HG03439 (cell line): ENCODE measurements around the gene DMXL1.
"Not testable (repeated sequence)": the region's sequence is repeated elsewhere in the genome, so short reads cannot be mapped to it uniquely, and the experiment has no call there.

ENCODE experiments used
- ATAC-seq: cut with Tn5 transposase; IDR thresholded peaks from one replicate; pipeline ENCODE4 v1.9.1; 2021; ENCODE audit warnings: mild to moderate bottlenecking, moderate library complexity; ENCODE audit not compliant: unreplicated experiment

The DMXL1 gene

DNA sequence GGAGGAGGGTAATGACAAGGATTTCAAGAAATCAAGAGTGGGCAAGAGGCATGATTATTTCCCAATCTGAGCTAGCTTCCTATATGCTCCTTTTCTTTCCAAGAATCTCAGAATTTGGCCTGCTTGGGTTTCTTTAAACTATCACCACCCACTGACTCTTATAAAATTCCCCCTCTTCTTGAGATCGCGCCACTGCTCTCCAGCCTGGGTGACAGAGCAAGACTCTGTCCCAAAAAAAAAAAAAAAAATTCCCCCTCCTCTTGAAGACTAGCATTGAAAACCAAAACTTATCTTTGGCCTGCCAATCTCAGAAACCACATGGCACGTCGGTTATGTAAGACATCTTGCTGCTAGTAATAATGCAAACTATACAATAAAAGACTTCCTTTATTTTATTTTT lies 3.4 kb upstream of the DMXL1 start:
- no peak for ATAC-seq

DNA sequence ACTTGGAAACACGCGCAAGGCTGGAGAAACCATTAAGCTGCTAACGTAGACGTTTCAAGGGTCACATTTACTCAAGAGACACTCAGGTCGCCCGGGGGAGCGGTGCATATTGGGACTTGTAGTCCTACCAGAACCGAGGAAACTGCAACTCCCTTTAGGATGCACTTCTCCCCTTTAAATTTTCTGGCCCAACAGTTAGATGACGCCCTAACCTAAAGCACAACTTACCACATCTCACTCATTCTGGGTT lies 384 bp upstream of the DMXL1 start:
- peak; percentile 53 for ATAC-seq

- peak; percentile 20 for ATAC-seq
These were observed 691 bp downstream of the DMXL1 start for GRCh38 chr5:119071561-119071995.

GRCh38 chr5:119072496-119072895 lies 1.6 kb downstream of the DMXL1 start:
- no peak for ATAC-seq

DNA sequence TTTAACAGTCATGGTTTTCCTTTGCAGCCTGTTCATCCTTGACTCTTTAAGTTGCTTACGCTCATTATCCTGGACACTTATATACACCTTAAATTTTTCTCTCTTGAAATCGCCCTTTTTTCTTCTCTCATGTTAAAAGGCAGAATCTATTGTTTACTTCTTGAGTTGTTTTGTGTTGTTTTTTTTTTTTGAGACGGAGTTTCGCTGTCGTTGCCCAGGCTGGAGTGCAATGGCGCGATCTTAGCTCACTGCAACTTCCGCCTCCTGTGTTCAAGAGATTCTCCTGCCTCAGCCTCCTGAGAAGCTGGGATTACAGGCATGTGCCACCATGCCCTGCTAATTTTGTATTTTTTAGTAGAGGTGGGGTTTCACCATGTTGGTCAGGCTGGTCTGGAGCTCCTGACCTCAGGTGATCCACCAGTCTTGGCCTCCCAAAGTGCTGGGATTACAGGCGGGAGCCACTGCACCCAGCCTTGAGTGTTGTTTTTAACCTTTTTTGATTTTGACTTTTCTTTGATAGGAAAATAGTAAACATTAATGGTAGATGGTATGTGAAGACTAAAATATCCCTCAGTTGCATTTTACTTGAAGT lies 3.0 kb downstream of the DMXL1 start:
- ATAC-seq: not testable (repeated sequence)

DNA sequence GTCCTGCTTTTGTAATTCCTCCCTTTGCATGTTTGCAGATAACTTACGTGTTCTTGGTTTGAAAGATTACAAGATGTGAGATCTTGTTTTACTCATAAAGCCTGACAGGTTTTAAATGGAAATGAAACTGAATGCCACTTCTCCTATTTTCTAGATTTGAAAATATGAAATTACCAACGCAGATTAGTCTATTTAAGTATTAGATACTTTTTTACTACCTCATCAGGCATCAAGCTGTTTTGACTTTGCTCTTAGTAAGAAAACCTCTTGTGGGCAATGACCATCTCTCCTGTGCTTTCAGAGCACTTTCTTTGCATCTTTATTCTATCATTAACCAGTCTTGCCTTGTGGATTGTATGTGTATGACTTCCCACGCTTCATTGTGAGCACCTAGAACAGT lies 3.5 kb downstream of the DMXL1 start:
- ATAC-seq: no peak

DNA sequence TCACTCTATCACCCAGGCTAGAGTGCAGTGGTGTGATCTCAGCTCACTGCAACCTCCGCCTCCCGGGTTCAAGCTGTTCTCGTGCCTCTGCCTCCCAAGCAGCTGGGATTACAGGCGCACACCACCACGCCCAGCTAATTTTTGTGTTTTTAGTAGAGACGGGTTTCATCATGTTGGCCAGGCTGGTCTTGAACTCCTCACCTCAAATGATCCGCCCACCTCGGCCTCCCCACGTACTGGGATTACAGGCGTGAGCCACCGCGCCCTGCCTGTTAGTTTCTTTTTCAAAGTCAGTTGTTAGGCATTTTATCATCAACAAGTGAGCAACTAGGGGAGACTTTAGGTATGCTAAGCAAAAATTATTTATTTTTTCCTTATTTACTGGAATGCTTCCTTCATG lies 4.4 kb downstream of the DMXL1 start:
- ATAC-seq: not testable (repeated sequence)

- no peak for ATAC-seq
These were observed 5.2 kb downstream of the DMXL1 start for GRCh38 chr5:119076080-119076479.

GRCh38 chr5:119077444-119077843 lies 6.6 kb downstream of the DMXL1 start:
- ATAC-seq: no peak

DNA sequence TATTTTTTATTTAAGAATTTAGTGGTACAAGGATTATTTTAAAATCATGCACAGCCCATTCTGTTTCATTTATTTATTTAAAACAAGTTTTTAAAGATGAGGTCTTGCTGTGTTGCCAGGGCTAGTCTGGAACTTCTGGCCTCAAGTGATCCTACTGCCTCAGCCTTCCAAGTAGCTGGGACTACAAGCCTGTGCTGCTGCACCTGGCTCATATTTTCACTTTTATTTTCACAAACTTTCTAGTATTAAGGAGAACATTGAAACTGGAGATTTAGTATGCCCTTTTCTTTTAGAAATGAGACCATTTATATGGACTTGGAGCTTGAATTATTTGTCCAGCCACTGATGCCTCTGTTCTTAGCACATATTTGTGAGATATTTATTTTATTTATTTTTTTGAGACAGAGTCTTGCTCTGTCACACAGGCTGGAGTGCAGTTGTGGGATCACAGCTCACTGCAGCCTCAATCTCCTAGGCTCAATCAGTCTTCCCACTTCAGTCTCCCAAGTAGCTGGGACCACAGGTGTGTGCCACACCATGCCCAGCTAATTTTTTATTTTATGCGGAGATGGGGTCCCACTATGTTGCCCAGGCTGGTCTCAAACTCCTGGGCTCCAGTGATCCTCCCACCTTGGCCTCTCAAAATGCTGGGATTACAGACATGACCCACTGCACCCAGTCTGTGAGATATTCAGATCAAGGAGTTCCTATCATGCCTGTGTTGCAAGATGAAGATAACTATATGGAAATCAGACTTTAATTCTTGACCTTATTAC lies 7.4 kb downstream of the DMXL1 start:
- ATAC-seq: no peak

- ATAC-seq: no peak
These were observed 8.0 kb downstream of the DMXL1 start for GRCh38 chr5:119078861-119079260.

GRCh38 chr5:119079318-119079921 lies 8.5 kb downstream of the DMXL1 start:
- ATAC-seq: peak; percentile 43

DNA sequence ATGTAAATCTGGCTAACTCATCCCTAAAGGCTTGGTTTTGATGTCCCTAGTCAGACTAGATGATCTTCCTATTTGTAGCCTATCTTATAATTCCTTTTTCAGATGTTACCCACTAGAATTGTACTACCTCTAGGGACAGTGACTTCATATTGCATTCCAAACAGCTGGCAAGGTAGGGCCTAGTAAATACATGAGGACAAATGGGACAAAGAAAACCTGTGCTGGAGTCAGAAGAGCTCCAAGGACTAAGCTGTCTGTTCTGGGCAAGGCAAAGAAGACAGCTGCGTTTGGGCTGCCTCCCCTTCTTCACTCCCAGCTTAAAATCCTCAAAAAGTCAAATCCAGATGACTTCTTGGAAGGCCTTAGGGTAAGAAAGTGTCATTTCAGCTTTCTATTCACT lies 10.0 kb downstream of the DMXL1 start:
- no peak for ATAC-seq

DNA sequence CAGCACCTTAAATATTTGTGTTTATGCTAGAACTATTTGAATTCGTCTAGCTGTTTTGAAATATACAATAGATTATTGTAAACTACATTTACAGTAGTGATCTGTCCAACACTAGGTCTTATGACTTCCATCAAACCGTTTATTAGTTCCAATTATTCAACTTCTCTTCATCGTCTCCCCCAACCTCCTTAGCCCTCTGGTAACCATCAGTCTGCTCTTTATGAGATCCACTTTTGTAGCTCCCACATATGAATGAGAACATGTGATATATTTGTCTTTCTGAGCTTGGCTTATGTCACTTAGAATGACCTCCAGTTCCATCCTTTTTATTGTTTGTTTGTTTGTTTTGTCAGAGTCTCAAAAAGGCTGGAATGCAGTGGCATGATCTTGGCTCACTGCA lies 11.8 kb downstream of the DMXL1 start:
- no peak for ATAC-seq

- ATAC-seq: no peak
These were observed 12.8 kb downstream of the DMXL1 start for GRCh38 chr5:119083679-119084078.

- ATAC-seq: no peak
These were observed 17.6 kb downstream of the DMXL1 start for GRCh38 chr5:119088438-119088837.

DNA sequence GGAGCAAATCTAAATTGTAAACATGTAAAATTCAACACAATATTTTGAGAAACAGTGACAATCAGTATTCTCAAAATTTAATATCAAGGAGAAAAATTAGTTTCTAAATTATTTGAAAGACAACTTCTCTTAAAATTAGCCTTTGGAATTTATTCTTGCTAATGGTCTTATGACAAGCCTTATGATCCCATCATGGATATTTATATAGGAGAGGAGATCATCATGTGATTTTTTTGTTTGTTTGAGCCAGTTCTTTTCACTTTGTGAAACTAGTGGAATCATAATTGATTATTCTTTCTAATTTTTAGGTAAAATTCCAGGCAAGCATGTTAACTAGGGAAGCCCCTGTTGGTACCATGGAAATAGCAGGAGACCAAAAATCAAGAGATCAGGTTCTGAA lies 24.7 kb downstream of the DMXL1 start:
- ATAC-seq: no peak

DNA sequence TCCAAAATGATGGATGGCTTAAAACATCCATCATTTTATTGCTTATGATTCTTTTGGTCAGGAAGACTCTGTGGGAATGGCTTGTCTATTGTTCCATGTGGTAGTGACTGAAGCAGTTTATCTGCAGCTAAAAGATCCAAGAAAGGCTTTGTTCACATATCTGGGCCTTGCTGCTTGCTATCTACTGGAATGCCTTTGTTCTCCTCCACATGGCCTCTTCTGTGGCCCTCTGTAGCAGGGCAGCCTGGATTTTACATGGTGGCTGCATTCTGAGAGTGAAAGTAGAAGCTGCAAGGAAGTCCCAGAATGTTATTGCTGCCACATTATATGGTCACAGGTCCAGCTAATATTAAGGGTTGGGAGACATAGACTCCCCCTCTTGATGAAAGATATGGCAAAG lies 35.1 kb downstream of the DMXL1 start:
- no peak for ATAC-seq

GRCh38 chr5:119112151-119112550 lies 41.3 kb downstream of the DMXL1 start:
- no peak for ATAC-seq

DNA sequence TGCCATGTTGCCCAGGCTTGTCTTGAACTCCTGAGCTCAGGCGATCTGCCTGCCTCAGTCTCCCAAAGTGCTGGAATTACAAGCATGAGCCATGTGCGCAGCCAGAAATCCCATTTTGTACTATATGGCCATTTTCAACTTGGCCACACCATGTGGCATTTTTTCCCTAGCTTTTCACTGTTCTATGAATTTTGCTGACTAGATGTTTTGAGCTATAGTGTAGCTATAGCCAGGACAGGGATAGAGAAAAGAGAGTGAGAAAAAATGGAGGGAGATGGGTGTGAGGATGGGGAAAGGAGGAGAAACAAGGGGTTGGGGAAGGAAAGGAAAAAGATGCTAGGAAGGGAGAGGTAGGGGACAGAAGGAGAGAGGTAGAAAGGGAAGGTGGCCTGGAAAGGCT lies 46.4 kb downstream of the DMXL1 start:
- ATAC-seq: no peak

DNA sequence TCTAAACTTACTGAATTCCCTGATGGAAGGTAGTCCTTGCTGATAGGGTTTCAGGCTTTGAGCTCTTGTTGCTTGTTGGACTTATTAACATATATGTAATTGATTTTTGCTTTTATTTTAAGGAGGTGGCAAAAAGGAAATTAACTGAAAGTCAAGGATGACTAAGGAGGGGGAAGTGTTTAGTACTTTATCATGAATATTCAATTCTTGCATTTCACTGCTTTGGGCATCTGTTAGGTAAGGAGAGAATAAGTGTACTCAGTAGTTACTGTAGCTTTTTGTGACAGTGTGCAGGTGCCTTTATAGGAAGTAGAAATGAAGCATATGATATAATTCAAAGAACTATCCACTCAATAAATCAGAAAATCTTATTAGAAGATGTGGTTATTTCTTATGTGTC lies 47.1 kb downstream of the DMXL1 start:
- ATAC-seq: no peak

GRCh38 chr5:119120893-119121292 lies 50.0 kb downstream of the DMXL1 start:
- no peak for ATAC-seq

GRCh38 chr5:119122474-119122873 lies 51.6 kb downstream of the DMXL1 start:
- not testable (repeated sequence) for ATAC-seq
